K562 (cell line): Measurements from ENCODE around the gene HYOU1. TPM values are rescaled to one million over a fixed set of nuclear protein-coding genes. Genes with fewer than 3 reads are reported as not detected.

Source experiments
- ASH1L ChIP-seq: fragments of 450-650 bp; IDR thresholded peaks from 2 replicates; pipeline ENCODE4 v1.6.1; 2018; ENCODE audit warnings: borderline replicate concordance, mild to moderate bottlenecking, low read depth; ENCODE audit not compliant: partially characterized antibody
- BRD9 ChIP-seq: fragments of 450-650 bp; IDR thresholded peaks from 2 replicates; pipeline ENCODE4 v1.6.1; 2018; ENCODE audit warnings: low read depth; ENCODE audit not compliant: partially characterized antibody
- EWSR1 ChIP-seq: fragments of 450-650 bp; IDR thresholded peaks from 2 replicates; pipeline ENCODE4 v1.6.1; 2018; ENCODE audit warnings: borderline replicate concordance, mild to moderate bottlenecking, low read depth, moderate library complexity; ENCODE audit not compliant: partially characterized antibody
- KLF16 ChIP-seq: IDR thresholded peaks from 2 replicates; pipeline ENCODE4 v1.6.1; 2016; ENCODE audit warnings: antibody characterized with exemption
- MAFF ChIP-seq: IDR thresholded peaks from 2 replicates; pipeline ENCODE4 v1.6.1; 2012; ENCODE audit warnings: low read length, improper control_type of control experiment
- RAD21 ChIP-seq, 2 experiments: fragments of 250-450 bp in 1 of 2; fragments of 450-650 bp in 1 of 2; sonication (Bioruptor Pico) in 1 of 2; formaldehyde crosslinking in 1 of 2; IDR thresholded peaks in 1 of 2; conservative IDR thresholded peaks in 1 of 2; 2 replicates each; pipeline versions ENCODE4 v1.4.0 to v1.8.0; 2020 to 2022; ENCODE audit warnings: mild to moderate bottlenecking in 2 of 2, moderate library complexity in 1 of 2
- SREBF2 ChIP-seq: sonication (generic); formaldehyde crosslinking; IDR thresholded peaks from 2 replicates; pipeline ENCODE4 v1.4.0; 2020; ENCODE audit warnings: mild to moderate bottlenecking, missing genetic modification reagents
- SRSF9 ChIP-seq: fragments of 200-400 bp; formaldehyde crosslinking; IDR thresholded peaks from 2 replicates; pipeline ENCODE4 v1.6.1; 2017; ENCODE audit warnings: low read depth, low read length, borderline replicate concordance
- TBP ChIP-seq: optimal IDR thresholded peaks from 2 replicates; pipeline ENCODE3; 2011; ENCODE audit warnings: low read depth, low read length, improper control_type of control experiment
- TCFL5 ChIP-seq: fragments of 250-450 bp; sonication (Bioruptor Pico); conservative IDR thresholded peaks from 2 replicates; pipeline ENCODE4 v1.6.1; 2021; ENCODE audit warnings: mild to moderate bottlenecking, moderate library complexity, matching md5 sums
- XRCC3 ChIP-seq: fragments of 450-650 bp; IDR thresholded peaks from 2 replicates; pipeline ENCODE4 v1.6.1; 2017; ENCODE audit warnings: mild to moderate bottlenecking, moderate library complexity
- ZNF431 ChIP-seq: sonication (generic); formaldehyde crosslinking; IDR thresholded peaks from 2 replicates; pipeline ENCODE4 v1.8.0; 2022; ENCODE audit warnings: mild to moderate bottlenecking, missing genetic modification reagents
- ZNF561 ChIP-seq: fragments of 450-650 bp; formaldehyde crosslinking; conservative IDR thresholded peaks from 2 replicates; pipeline ENCODE4 v1.4.0; 2020; ENCODE audit warnings: mild to moderate bottlenecking, moderate library complexity
- ZNF696 ChIP-seq: fragments of 250-450 bp; sonication (Bioruptor Pico); conservative IDR thresholded peaks from 2 replicates; pipeline ENCODE4 v1.4.0; 2020; ENCODE audit warnings: mild to moderate bottlenecking, moderate library complexity
- ZNF780A ChIP-seq: fragments of 250-450 bp; sonication (Bioruptor Pico); IDR thresholded peaks from 2 replicates; pipeline ENCODE4 v1.5.0; 2021; ENCODE audit warnings: mild to moderate bottlenecking
- ZNF79 ChIP-seq: fragments of 250-450 bp; sonication (Bioruptor Pico); IDR thresholded peaks from 2 replicates; pipeline ENCODE4 v1.4.0; 2020; ENCODE audit warnings: low read depth, mild to moderate bottlenecking, moderate library complexity
- ZSCAN29 ChIP-seq: fragments of 450-650 bp; IDR thresholded peaks from 2 replicates; pipeline ENCODE4 v1.6.1; 2017
- polyA plus RNA-seq, 8 experiments: library from polyadenylated mRNA; depleted of rRNA in 4 of 8; stranded (reverse) in 5 of 8; unstranded in 3 of 8; fragments of >200 nt; fragmentation: Nextera tagmentation in 2 of 8; fragmentation: Illumina TruSeq in 1 of 8; extraction: Ambion mirVana in 2 of 8; extraction: Trizol in 1 of 8; gene quantifications; 2 replicates each; pipeline versions ENCODE4 v1.2.1 to v1.2.3, GENCODE V29; 2011 to 2014; ENCODE audit warnings: inconsistent platforms in 1 of 8, missing spikeins in 1 of 8
- total RNA-seq, 7 experiments: library from RNA; depleted of rRNA in 6 of 7; stranded (reverse); fragments of >200 nt in 6 of 7; fragmentation: Illumina TruSeq in 2 of 7; extraction: Trizol in 2 of 7; gene quantifications; 2 replicates each; pipeline versions ENCODE4 v1.2.1 to v1.2.3, GENCODE V29; 2011 to 2021; ENCODE audit warnings: low replicate concordance in 1 of 7
- TF ChIP-seq, protein P1 (sequence below): sonication (generic); formaldehyde crosslinking; IDR thresholded peaks from 2 replicates; pipeline ENCODE4 v1.8.0; 2022; ENCODE audit warnings: mild to moderate bottlenecking, low read depth, missing genetic modification reagents
- TF ChIP-seq, protein P2 (sequence below): sonication (generic); formaldehyde crosslinking; IDR thresholded peaks from 2 replicates; pipeline ENCODE4 v1.8.0; 2022; ENCODE audit warnings: missing genetic modification reagents, mild to moderate bottlenecking, borderline replicate concordance

Gene HYOU1
- total and polyA plus RNA-seq, 9 of the 15 experiments (the other 6 are each of a cell fraction or from before 2014, with no cell fraction given), result 19.5 to 197 (median 128) TPM

DNA sequence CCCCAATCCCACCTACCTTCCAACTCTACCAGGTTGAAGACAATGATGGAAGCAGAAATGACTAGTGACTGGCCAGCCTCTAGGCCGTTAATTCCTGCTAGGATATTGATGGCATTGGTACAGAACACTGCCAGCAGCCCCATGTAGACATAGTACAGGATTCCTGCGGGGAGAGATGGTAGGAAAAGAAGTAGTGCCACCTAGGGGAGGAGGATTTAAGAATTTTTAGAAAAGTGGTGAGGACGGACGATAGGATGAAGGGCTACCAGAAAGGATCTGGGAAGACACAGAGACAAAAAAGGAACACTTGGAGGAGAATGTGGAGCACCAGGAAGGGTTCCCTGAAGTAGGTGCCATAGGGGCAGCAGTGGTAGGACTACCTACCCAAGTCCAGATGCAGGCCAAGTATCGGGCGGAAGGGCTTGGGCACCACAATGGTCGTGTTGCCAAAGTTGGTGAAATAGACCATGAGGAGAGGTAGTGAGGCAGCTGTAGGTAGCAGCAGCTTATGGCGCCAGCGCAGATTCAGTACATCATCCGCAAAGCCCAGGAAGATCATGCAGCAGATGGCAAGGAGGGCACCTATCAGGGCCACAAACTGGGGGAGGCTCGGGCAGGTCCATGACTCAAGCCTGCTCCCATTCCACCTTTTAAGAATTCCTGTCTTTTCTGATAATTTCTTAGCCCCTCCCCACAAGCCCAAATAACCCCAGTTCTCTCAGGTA is 43.4 kb upstream of the HYOU1 start (continued):
- no peak for TF ChIP-seq EWSR1
- TF ChIP-seq TBP, result peak; percentile 19
- TF ChIP-seq RAD21 (CRISPR knock-in tag; conservative IDR thresholded peaks at IDR 0.05 in 1 of 2, IDR thresholded peaks at IDR 0.05 in 1 of 2), result peak; percentile 45 to 62
- TF ChIP-seq, protein P1, sequence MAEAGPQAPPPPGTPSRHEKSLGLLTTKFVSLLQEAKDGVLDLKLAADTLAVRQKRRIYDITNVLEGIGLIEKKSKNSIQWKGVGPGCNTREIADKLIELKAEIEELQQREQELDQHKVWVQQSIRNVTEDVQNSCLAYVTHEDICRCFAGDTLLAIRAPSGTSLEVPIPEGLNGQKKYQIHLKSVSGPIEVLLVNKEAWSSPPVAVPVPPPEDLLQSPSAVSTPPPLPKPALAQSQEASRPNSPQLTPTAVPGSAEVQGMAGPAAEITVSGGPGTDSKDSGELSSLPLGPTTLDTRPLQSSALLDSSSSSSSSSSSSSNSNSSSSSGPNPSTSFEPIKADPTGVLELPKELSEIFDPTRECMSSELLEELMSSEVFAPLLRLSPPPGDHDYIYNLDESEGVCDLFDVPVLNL (CRISPR knock-in tag), result no peak
- TF ChIP-seq KLF16, result no peak
- TF ChIP-seq SRSF9, result no peak
- TF ChIP-seq SREBF2 (CRISPR knock-in tag), result no peak
- no peak for TF ChIP-seq XRCC3
- no peak for TF ChIP-seq ASH1L
- no peak for TF ChIP-seq ZNF696 (CRISPR knock-in tag)
- no peak for TF ChIP-seq ZNF431 (CRISPR knock-in tag)
- no peak for TF ChIP-seq ZNF79 (CRISPR knock-in tag)
- no peak for TF ChIP-seq ZNF780A
- no peak for TF ChIP-seq ZNF561 (CRISPR knock-in tag)
- TF ChIP-seq MAFF, result no peak
- no peak for TF ChIP-seq TCFL5
- 0 out of 2 replicates have a peak, but pooled peaks have one; percentile 22 for TF ChIP-seq ZSCAN29
- TF ChIP-seq BRD9, result peak; percentile 61
- TF ChIP-seq, protein P2, sequence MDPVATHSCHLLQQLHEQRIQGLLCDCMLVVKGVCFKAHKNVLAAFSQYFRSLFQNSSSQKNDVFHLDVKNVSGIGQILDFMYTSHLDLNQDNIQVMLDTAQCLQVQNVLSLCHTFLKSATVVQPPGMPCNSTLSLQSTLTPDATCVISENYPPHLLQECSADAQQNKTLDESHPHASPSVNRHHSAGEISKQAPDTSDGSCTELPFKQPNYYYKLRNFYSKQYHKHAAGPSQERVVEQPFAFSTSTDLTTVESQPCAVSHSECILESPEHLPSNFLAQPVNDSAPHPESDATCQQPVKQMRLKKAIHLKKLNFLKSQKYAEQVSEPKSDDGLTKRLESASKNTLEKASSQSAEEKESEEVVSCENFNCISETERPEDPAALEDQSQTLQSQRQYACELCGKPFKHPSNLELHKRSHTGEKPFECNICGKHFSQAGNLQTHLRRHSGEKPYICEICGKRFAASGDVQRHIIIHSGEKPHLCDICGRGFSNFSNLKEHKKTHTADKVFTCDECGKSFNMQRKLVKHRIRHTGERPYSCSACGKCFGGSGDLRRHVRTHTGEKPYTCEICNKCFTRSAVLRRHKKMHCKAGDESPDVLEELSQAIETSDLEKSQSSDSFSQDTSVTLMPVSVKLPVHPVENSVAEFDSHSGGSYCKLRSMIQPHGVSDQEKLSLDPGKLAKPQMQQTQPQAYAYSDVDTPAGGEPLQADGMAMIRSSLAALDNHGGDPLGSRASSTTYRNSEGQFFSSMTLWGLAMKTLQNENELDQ, result no peak
